BJ (cell line): ENCODE data around the gene ENTPD3. TPM values are rescaled to one million over a fixed set of nuclear protein-coding genes. Genes with fewer than 3 reads are reported as not detected.
"Not testable (repeated sequence)": the region's sequence is repeated elsewhere in the genome, so short reads cannot be mapped to it uniquely, and the experiment has no call there.

Source experiments
- CTCF ChIA-PET: fragments of 350-600 bp; formaldehyde crosslinking; extraction: SDS; loops from one replicate; lab custom pipeline; 2021; ENCODE audit warnings: antibody characterized with exemption, inconsistent platforms; lab: Yijun Ruan, JAX
- POLR2A ChIA-PET: fragments of 300-600 bp; sonication (Branson Sonifier 250); formaldehyde crosslinking; extraction: SDS; loops from one replicate; lab custom pipeline; 2021; ENCODE audit warnings: antibody characterized with exemption; lab: Charles Lee
- DNase-seq: peaks from one replicate; pipeline ENCODE4 v3.0.0-alpha.2; 2011; ENCODE audit warnings: low read depth
- H3K27me3 ChIP-seq: 2 replicates; pipeline ENCODE4 v1.6.0; 2011; ENCODE audit warnings: low read length; ENCODE audit not compliant: control insufficient read depth, insufficient read depth
- H3K36me3 ChIP-seq: 2 replicates; pipeline ENCODE4 v1.5.1; 2011; ENCODE audit warnings: low read length; ENCODE audit not compliant: control insufficient read depth, insufficient read depth
- H3K4me3 ChIP-seq: 2 replicates; pipeline ENCODE4 v1.5.1; 2011; ENCODE audit warnings: low read depth, mild to moderate bottlenecking, control low read depth, low read length
- polyA plus RNA-seq: library from polyadenylated mRNA; depleted of rRNA; stranded (reverse); fragments of >200 nt; gene quantifications from 2 replicates; pipeline ENCODE4 v1.2.3, GENCODE V29; 2011
- TF ChIP-seq, protein P1 (sequence below): IDR thresholded peaks from 2 replicates; pipeline ENCODE4 v1.5.1; 2011; ENCODE audit warnings: low read depth, mild to moderate bottlenecking, control low read depth, inconsistent platforms, low read length, moderate library complexity; ENCODE audit not compliant: insufficient read depth

ENTPD3 gene
- polyA plus RNA-seq, 1 experiment: not detected

DNA sequence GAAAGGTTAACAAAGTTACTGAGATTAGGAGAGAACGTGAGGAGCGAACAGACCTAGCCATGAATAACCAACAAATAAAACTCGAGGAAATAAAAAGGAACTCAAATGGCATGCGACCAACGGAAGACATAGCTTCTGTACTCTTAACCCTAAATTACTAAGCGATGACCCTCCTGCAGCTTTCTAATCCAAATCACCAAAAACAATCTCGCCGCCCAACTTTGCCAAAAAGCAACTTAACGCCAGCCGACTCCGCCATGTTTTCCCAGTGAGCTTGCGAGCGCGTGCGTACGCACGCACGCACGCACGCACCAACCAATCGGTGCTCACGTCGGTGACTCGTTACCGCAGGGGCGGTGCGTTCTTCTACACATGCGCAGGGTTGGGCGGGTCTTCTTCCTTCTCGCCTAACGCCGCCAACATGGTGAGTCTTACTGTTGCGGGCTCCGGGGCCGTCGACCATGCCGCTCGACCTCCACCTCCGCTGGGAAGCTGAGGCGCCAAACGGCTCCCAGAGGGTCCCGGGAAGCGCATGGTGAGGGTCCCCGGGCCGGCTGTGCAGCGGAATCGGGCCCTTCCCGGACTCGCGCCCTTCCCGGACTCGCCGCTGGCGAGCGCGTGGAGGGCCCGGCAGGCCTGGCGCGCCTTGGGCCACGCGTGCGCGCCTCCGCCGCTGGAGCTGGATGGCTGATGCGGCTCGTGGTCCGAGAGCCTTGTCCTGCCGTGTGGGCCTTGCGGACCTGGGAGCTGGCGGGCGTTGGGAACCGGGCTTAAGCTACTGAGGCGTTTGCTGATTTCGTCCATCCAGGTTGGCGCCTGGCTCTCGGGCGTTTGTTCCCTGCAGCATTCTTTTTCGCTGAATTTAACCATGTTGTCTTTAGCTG, 70.2 kb downstream of the ENTPD3 start, which contains the start of gene RPL14:
TSS of gene RPL14 (plus strand) at position 400 of the 884 bp plus-strand sequence. CDS start at position 533, 133 bp downstream.
- H3K36me3 ChIP-seq: peaks cover 9% of the 10 kb centered on the region; the same call in 1 of the 2 replicates
- ChIA-PET POLR2A (interaction anchor here (0.6 kb wide), 2 partner anchors 131 to 1739 kb away, joined by 3 read pairs; no protein-coding TSS in a partner anchor), CTCF (no interaction called here)
- DNase-seq: peak; percentile 84
- TF ChIP-seq, protein P1, sequence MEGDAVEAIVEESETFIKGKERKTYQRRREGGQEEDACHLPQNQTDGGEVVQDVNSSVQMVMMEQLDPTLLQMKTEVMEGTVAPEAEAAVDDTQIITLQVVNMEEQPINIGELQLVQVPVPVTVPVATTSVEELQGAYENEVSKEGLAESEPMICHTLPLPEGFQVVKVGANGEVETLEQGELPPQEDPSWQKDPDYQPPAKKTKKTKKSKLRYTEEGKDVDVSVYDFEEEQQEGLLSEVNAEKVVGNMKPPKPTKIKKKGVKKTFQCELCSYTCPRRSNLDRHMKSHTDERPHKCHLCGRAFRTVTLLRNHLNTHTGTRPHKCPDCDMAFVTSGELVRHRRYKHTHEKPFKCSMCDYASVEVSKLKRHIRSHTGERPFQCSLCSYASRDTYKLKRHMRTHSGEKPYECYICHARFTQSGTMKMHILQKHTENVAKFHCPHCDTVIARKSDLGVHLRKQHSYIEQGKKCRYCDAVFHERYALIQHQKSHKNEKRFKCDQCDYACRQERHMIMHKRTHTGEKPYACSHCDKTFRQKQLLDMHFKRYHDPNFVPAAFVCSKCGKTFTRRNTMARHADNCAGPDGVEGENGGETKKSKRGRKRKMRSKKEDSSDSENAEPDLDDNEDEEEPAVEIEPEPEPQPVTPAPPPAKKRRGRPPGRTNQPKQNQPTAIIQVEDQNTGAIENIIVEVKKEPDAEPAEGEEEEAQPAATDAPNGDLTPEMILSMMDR: no peak
- peak within 1 kb of the TSS; percentile 74 for H3K4me3 ChIP-seq
- no peaks in the 10 kb centered on the region for H3K27me3 ChIP-seq

DNA sequence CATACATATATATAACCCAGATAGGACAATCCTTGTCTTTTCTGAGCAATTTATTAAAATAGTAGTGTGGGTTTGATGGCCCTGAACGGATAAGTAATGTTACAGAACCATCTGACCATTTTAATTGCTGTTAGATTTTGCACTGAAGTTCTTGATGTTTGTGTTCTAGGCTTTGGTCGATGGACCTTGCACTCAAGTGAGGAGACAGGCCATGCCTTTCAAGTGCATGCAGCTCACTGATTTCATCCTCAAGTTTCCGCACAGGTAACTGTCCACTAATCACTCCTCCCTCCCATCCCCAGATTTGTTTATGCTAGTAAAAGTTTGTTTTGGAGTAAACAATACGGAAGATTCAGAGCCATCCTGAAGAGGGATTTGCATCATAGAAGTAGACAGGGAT, 71.5 kb downstream of the ENTPD3 start:
- POLR2A ChIA-PET: no interaction called here
- DNase-seq: no peak
- TF ChIP-seq, protein P1: no peak
- CTCF ChIA-PET: no interaction called here
- Histone ChIP-seq H3K4me3 (peak overlapping the region; percentile 74; the same call in 1 of the 2 replicates), H3K36me3 (peaks cover 13% of the 10 kb centered on the region), H3K27me3 (no peaks in the 10 kb centered on the region)

DNA sequence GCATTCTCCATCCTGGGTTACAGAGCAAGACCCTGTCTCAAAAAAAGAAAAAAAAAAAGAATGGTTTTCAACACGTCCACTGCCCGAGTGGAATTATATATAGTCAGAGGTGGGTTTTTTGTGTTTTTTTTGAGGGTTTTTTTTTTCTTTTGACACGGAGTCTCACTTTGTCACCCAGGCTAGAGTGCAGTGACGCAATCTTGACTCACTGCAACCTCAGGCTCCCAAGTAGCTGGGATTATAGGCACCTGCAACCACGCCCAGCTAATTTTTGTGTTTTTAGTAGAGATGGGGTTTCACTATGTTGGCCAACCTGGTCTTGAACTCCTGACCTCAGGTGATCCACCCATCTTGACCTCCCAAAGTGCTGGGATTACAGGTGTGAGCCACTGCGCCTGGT, 73.5 kb downstream of the ENTPD3 start:
- H3K27me3 ChIP-seq, CTCF ChIA-PET, H3K4me3 ChIP-seq, DNase-seq, POLR2A ChIA-PET: not testable (repeated sequence)
- H3K36me3 ChIP-seq: peaks cover 13% of the 10 kb centered on the region

DNA sequence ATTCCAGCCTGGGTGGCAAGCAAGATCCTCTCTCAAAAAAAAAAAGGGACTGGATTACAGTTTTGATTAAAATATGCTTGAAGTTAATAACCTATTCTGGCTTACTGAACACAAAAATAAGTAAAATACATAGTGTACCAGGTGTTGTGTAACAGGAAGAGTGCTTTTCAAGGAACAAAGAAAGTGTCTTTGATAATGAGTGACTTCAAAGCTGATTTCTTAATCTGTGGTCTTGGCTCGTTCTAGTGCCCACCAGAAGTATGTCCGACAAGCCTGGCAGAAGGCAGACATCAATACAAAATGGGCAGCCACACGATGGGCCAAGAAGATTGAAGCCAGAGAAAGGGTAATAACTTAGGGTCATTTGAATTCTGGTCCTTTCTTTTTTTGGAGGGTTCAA, 74.2 kb downstream of the ENTPD3 start:
- TF ChIP-seq, protein P1: no peak
- CTCF ChIA-PET: no interaction called here
- Histone ChIP-seq H3K36me3 (peaks cover 13% of the 10 kb centered on the region), H3K4me3 (no peak overlapping the region), H3K27me3 (no peaks in the 10 kb centered on the region)
- DNase-seq: no peak
- POLR2A ChIA-PET: interaction anchor here (0.7 kb wide), 1 partner anchor 11 kb away, joined by 7 read pairs; no protein-coding TSS in a partner anchor

DNA sequence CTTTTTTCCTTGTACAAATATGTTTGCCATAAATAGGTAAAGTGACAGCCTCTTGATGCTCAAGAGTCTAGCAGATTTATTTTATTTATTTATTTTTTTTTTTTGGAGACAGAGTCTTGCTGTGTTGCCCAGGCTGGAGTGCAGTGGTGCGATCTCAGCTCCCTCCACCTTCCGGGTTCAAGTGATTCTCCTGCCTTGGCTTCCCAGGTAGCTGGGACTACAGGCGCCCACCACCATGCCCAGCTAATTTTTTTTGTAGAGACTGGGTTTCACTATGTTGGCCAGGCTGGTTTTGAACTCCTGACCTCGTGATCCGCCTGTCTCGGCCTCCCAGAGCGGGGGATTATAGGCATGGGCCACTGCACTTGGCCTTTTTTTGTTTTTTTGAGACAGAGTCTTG, 75.9 kb downstream of the ENTPD3 start:
- H3K4me3 ChIP-seq, CTCF ChIA-PET, DNase-seq, POLR2A ChIA-PET, H3K27me3 ChIP-seq: not testable (repeated sequence)
- peaks cover 13% of the 10 kb centered on the region for H3K36me3 ChIP-seq

DNA sequence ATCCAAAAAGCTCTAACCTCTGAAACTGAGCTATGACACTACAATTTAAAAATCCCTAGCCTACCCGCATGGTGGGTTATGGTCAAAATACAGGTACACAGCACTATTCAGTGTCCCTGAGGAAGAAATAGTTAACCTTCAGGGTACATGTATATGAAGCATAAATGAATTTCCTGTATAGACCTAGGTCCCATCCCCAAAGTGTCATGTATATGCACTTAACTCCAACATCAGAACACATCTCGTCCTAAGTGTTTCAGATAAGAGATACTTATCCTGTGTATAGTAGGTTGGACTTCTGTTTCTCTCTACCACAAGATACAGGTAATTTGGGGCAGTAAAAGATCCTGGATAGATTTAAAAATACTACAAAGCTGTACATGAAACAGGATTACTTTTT, 76.6 kb downstream of the ENTPD3 start:
- Histone ChIP-seq H3K27me3 (no peaks in the 10 kb centered on the region), H3K36me3 (peaks cover 11% of the 10 kb centered on the region), H3K4me3 (no peak overlapping the region)
- DNase-seq: no peak
- CTCF ChIA-PET: no interaction called here
- TF ChIP-seq, protein P1: no peak
- POLR2A ChIA-PET: no interaction called here
